GM12878 (cell line): ENCODE results near the gene MYO7B. TPM values are rescaled to one million over a fixed set of nuclear protein-coding genes. Genes with fewer than 3 reads are reported as not detected.

ENCODE experiments used
- ATAC-seq: fragments of 200-7000 bp; cut with Tn5 transposase; 3 replicates; pipeline ENCODE4 v1.9.1; 2020; ENCODE audit warnings: mild to moderate bottlenecking, moderate library complexity
- BruUV-seq: library from RNA; stranded (reverse); fragments of 400-500 nt; replicated peaks from 2 replicates; lab custom pipeline; 2021; lab: Mats Ljungman, UMichigan
- CTCF ChIA-PET: fragments of 300-600 bp; sonication (Branson Sonifier 250); formaldehyde crosslinking; extraction: SDS; loops from one replicate; lab custom pipeline; 2021; ENCODE audit warnings: inconsistent platforms; lab: Yijun Ruan, JAX
- POLR2A ChIA-PET: fragments of 350-600 bp; formaldehyde crosslinking; extraction: SDS; loops from one replicate; lab custom pipeline; 2021; ENCODE audit warnings: inconsistent platforms; lab: Charles Lee
- RAD21 ChIA-PET: fragments of 300-600 bp; sonication (Branson Sonifier 250); formaldehyde crosslinking; loops from one replicate; lab custom pipeline; 2023; ENCODE audit warnings: antibody characterized with exemption; ENCODE audit not compliant: unreplicated experiment; lab: Charles Lee
- SMC1A ChIA-PET: fragments of 300-600 bp; sonication (Branson Sonifier 250); formaldehyde crosslinking; loops from one replicate; lab custom pipeline; 2023; ENCODE audit not compliant: unreplicated experiment, uncharacterized antibody; lab: Charles Lee
- DNase-seq: peaks from one replicate; pipeline ENCODE4 v3.0.0-alpha.2; 2011; ENCODE audit warnings: low read depth, low spot score
- FAIRE-seq: peaks from 3 replicates; lab custom pipeline; 2011; peaks lifted over from hg19 to GRCh38; lab: Jason Lieb, UNC
- H2AFZ ChIP-seq: 2 replicates; pipeline ENCODE4 v1.6.0; 2011; ENCODE audit warnings: low read depth, low read length, control low read depth; ENCODE audit not compliant: control insufficient read depth
- H3K27ac ChIP-seq: 2 replicates; pipeline ENCODE4 v1.5.1; 2011; ENCODE audit warnings: control low read depth; ENCODE audit not compliant: control insufficient read depth, insufficient read depth
- H3K27me3 ChIP-seq, 2 experiments: replicated peaks in 1 of 2; 2 replicates each; pipeline versions ENCODE4 v1.6.0 to v1.6.1; 2011; ENCODE audit warnings: low read length in 1 of 2; ENCODE audit not compliant: control insufficient read depth in 2 of 2, insufficient read depth in 2 of 2
- H3K36me3 ChIP-seq, 2 experiments: 2 replicates each; pipeline ENCODE4 v1.5.1; 2011; ENCODE audit warnings: low read length in 1 of 2; ENCODE audit not compliant: control insufficient read depth in 2 of 2, insufficient read depth in 2 of 2
- H3K4me1 ChIP-seq: 2 replicates; pipeline ENCODE4 v1.6.1; 2011; ENCODE audit warnings: mild to moderate bottlenecking, low read length, moderate library complexity, mixed read lengths; ENCODE audit not compliant: control insufficient read depth, insufficient read depth
- H3K4me2 ChIP-seq: 2 replicates; pipeline ENCODE4 v1.6.0; 2011; ENCODE audit warnings: control low read depth; ENCODE audit not compliant: control insufficient read depth, insufficient read depth
- H3K4me3 ChIP-seq: fragments of 200-600 bp; sonication (generic); 2 replicates; pipeline ENCODE4 v1.5.1; 2016
- H3K79me2 ChIP-seq: 2 replicates; pipeline ENCODE4 v1.6.0; 2011; ENCODE audit warnings: low read length; ENCODE audit not compliant: control insufficient read depth, insufficient read depth
- H3K9ac ChIP-seq: 2 replicates; pipeline ENCODE4 v1.8.0; 2011; ENCODE audit warnings: low read length, control low read depth, mixed read lengths; ENCODE audit not compliant: control insufficient read depth, insufficient read depth
- H3K9me3 ChIP-seq: replicated peaks from 3 replicates; pipeline ENCODE4 v1.5.1; 2011; ENCODE audit warnings: mild to moderate bottlenecking, low read length; ENCODE audit not compliant: control insufficient read depth, insufficient read depth
- H4K20me1 ChIP-seq: 2 replicates; pipeline ENCODE4 v1.6.0; 2011; ENCODE audit not compliant: control insufficient read depth, insufficient read depth
- BHLHE40 ChIP-seq, 2 experiments: fragments of 450-650 bp in 1 of 2; IDR thresholded peaks; 2 replicates each; pipeline ENCODE4 v1.6.1; 2011 to 2017; ENCODE audit warnings: low read depth in 2 of 2, borderline replicate concordance in 1 of 2, improper control_type of control experiment in 1 of 2, low read length in 1 of 2, mild to moderate bottlenecking in 1 of 2
- CHD1 ChIP-seq: IDR thresholded peaks from 2 replicates; pipeline ENCODE4 v1.6.1; 2012; ENCODE audit warnings: low read depth, low read length, improper control_type of control experiment
- FOXK2 ChIP-seq: fragments of 450-650 bp; IDR thresholded peaks from 2 replicates; pipeline ENCODE4 v1.6.1; 2017; ENCODE audit warnings: mild to moderate bottlenecking, moderate library complexity
- IRF4 ChIP-seq: IDR thresholded peaks from 2 replicates; pipeline ENCODE4 v1.6.1; 2011; ENCODE audit warnings: low read depth, low read length
- POLR2A ChIP-seq: IDR thresholded peaks from 2 replicates; pipeline ENCODE4 v1.6.1; 2011; ENCODE audit warnings: low read depth, mild to moderate bottlenecking, low read length
- POLR2AphosphoS5 ChIP-seq: IDR thresholded peaks from 2 replicates; pipeline ENCODE4 v1.6.1; 2011; ENCODE audit warnings: mild to moderate bottlenecking, low read length, inconsistent platforms
- SMAD1 ChIP-seq: fragments of 450-650 bp; IDR thresholded peaks from 2 replicates; pipeline ENCODE4 v1.6.1; 2018; ENCODE audit warnings: mild to moderate bottlenecking, low read depth; ENCODE audit not compliant: partially characterized antibody
- ZNF274 ChIP-seq: IDR thresholded peaks from one replicate; pipeline ENCODE4 v1.8.0; 2011; ENCODE audit not compliant: insufficient read length, insufficient read depth
- WGBS: methylation state at CpG from one replicate; pipeline ENCODE4 v1.1.6; 2016; ENCODE audit warnings: low lambda C conversion rate; ENCODE audit not compliant: insufficient replicate concordance, insufficient coverage; ENCODE audit errors: missing lambda C conversion rate; 5-methylcytosine and 5-hydroxymethylcytosine counted together
- in situ Hi-C: fragments of 300-500 bp; cut with MboI; formaldehyde crosslinking; loops from 9 replicates; pipeline ENCODE4 v1.14.3; 2018; ENCODE audit warnings: mixed read lengths
- intact Hi-C: fragments of 100-400 bp; cut with micrococcal nuclease; formaldehyde crosslinking; loops from one replicate; pipeline ENCODE4 v1.14.2; 2022; ENCODE audit not compliant: unreplicated experiment
- polyA plus RNA-seq, 11 experiments: library from polyadenylated mRNA; depleted of rRNA in 4 of 11; unstranded in 6 of 11; stranded (reverse) in 5 of 11; fragments of >200 nt; fragmentation: Nextera tagmentation in 4 of 11; fragmentation: Illumina TruSeq in 1 of 11; extraction: Ambion mirVana in 4 of 11; extraction: Trizol in 1 of 11; gene quantifications; 1 replicate in 1 of 11; 2 replicates in 10 of 11; pipeline versions ENCODE4 v1.2.1 to v1.2.3, GENCODE V29; 2011 to 2016; ENCODE audit warnings: inconsistent platforms in 2 of 11, missing spikeins in 2 of 11, low read depth in 1 of 11
- total RNA-seq, 4 experiments: library from RNA; depleted of rRNA in 3 of 4; stranded (reverse); fragments of >200 nt in 3 of 4; fragmentation: Illumina TruSeq in 1 of 4; extraction: Trizol in 1 of 4; gene quantifications; 2 replicates each; pipeline versions ENCODE4 v1.2.1 to v1.2.3, GENCODE V29; 2013 to 2021
- TF ChIP-seq, protein P1 (sequence below): fragments of 450-650 bp; IDR thresholded peaks from 2 replicates; pipeline ENCODE4 v1.6.1; 2017; ENCODE audit warnings: mild to moderate bottlenecking, low read depth, inconsistent platforms; ENCODE audit not compliant: poor library complexity, severe bottlenecking

The MYO7B gene
- total and polyA plus RNA-seq, 10 of the 15 experiments (the other 5 are each of a cell fraction or from before 2014, with no cell fraction given), result 0.08 to 4.8 (median 1.2) TPM

DNA sequence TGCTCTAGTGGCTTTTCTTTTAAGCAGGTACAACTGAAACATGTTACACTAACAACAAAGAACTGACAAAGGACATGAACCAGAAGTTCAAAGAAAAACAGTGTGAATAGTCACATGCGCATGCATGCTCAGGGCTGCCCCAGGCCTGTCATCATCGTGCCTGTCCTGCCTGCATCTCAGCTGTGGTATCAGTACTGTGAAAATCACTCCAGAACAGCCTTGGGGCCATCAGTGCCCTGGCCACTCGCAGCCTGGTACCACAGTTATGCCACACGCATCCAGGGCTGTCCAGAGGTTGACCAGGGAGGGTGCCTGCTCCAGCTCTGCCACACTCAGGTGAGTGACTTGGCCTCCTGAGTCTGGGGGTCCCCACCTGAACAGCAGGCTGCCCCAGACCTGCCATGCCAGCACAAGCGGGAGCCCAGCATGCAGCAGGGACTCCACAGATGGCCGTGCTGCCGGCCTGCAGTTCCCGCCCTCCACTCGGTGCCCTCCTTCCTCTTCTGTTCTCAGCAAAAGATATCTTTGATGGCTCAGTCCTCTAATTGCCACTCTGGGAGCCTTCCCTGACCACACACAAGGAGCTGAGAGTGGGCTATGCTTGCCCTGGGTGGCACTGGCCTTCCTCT, 127.6 kb downstream of the MYO7B start:
- no peaks in the 10 kb centered on the region for H3K36me3 ChIP-seq
- ChIA-PET POLR2A (no interaction called here), CTCF (interaction anchor here (0.5 kb wide), 1 partner anchor 196 kb away, joined by 5 read pairs; no protein-coding TSS in a partner anchor), RAD21 (interaction anchor here (0.6 kb wide), 1 partner anchor 146 kb away, joined by 3 read pairs; no protein-coding TSS in a partner anchor), SMC1A (no interaction called here)
- H3K9ac ChIP-seq, result no peak overlapping the region
- H4K20me1 ChIP-seq, result no peaks in the 10 kb centered on the region
- peaks cover 7 to 8% of the 10 kb centered on the region in 2 experiments for H3K27me3 ChIP-seq
- DNase-seq, result no peak
- in situ Hi-C loops (no loop called here), intact Hi-C loops (no loop called here)
- H3K4me2 ChIP-seq, result no peak overlapping the region
- WGBS, result 63% methylated on average over 8 of the region's 9 CpGs
- H3K4me1 ChIP-seq, result no peaks in the 10 kb centered on the region
- no peaks in the 10 kb centered on the region for H3K9me3 ChIP-seq
- no TSS peak for BruUV-seq
- H3K27ac ChIP-seq, result no peak overlapping the region
- H2AFZ ChIP-seq, result no peak overlapping the region
- FAIRE-seq, result no peak
- no peak overlapping the region for H3K4me3 ChIP-seq
- ATAC-seq, result no peak
- H3K79me2 ChIP-seq, result no peaks in the 10 kb centered on the region
- TF ChIP-seq, protein P1, sequence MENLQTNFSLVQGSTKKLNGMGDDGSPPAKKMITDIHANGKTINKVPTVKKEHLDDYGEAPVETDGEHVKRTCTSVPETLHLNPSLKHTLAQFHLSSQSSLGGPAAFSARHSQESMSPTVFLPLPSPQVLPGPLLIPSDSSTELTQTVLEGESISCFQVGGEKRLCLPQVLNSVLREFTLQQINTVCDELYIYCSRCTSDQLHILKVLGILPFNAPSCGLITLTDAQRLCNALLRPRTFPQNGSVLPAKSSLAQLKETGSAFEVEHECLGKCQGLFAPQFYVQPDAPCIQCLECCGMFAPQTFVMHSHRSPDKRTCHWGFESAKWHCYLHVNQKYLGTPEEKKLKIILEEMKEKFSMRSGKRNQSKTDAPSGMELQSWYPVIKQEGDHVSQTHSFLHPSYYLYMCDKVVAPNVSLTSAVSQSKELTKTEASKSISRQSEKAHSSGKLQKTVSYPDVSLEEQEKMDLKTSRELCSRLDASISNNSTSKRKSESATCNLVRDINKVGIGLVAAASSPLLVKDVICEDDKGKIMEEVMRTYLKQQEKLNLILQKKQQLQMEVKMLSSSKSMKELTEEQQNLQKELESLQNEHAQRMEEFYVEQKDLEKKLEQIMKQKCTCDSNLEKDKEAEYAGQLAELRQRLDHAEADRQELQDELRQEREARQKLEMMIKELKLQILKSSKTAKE, result no peak
- TF ChIP-seq FOXK2 (no peak), POLR2A (no peak), IRF4 (no peak), POLR2AphosphoS5 (no peak), CHD1 (no peak), ZNF274 (no peak), SMAD1 (no peak), BHLHE40 (IDR thresholded peaks at IDR 0.05; ENCODE audit: borderline replicate concordance in 1 of 2, low read depth in 2 of 2, low read length in 1 of 2) (no peak)
